ENCODE data around the gene SPRY1. TPM values are rescaled to one million over a fixed set of nuclear protein-coding genes. Genes with fewer than 3 reads are reported as not detected.

Gene SPRY1
- total RNA-seq (2022) (38.5 and 45.5 TPM in 2 replicates), Bru-seq, nascent RNA (percentile 94 among the genes with signal in this experiment), BruChase-seq, experiment 1, labeled RNA remaining after a 6-hour chase (percentile 58 among the genes with signal in this experiment), BruChase-seq, experiment 2, labeled RNA remaining after a 2-hour chase (percentile 68 among the genes with signal in this experiment)
- long read RNA-seq, partial matches to known transcripts = 2 of 24 reads
- long read RNA-seq, other reads (novel, unspliced or antisense) = 14 of 24 reads

- Mint-ChIP-seq H3K36me3 (ENCODE audit: insufficient read depth, unreplicated experiment) (peaks cover 45% of the 10 kb centered on the region), H3K27me3 (ENCODE audit: unreplicated experiment) (no peaks in the 10 kb centered on the region), H3K4me3 (ENCODE audit: low read depth, unreplicated experiment) (peak within 1 kb of the TSS; percentile 82), H3K27ac (ENCODE audit: unreplicated experiment) (peak within 1 kb of the TSS; percentile 87), H3K4me1 (ENCODE audit: low read depth, unreplicated experiment) (peaks cover 6% of the 10 kb centered on the region), H3K9me3 (ENCODE audit: low read depth, unreplicated experiment) (no peaks in the 10 kb centered on the region)
- BruUV-seq (replicated peaks) = no TSS peak
- CTCF ChIA-PET = interaction anchor here (1.4 kb wide), 1 partner anchor 191 kb away, joined by 3 read pairs; no protein-coding TSS in a partner anchor
- intact Hi-C loops (cut with micrococcal nuclease; ENCODE audit: unreplicated experiment) = no loop called here
- TF ChIP-seq, protein P1, sequence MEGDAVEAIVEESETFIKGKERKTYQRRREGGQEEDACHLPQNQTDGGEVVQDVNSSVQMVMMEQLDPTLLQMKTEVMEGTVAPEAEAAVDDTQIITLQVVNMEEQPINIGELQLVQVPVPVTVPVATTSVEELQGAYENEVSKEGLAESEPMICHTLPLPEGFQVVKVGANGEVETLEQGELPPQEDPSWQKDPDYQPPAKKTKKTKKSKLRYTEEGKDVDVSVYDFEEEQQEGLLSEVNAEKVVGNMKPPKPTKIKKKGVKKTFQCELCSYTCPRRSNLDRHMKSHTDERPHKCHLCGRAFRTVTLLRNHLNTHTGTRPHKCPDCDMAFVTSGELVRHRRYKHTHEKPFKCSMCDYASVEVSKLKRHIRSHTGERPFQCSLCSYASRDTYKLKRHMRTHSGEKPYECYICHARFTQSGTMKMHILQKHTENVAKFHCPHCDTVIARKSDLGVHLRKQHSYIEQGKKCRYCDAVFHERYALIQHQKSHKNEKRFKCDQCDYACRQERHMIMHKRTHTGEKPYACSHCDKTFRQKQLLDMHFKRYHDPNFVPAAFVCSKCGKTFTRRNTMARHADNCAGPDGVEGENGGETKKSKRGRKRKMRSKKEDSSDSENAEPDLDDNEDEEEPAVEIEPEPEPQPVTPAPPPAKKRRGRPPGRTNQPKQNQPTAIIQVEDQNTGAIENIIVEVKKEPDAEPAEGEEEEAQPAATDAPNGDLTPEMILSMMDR (IDR thresholded peaks at IDR 0.05; ENCODE audit: unreplicated experiment) = no peak
- peak; percentile 83 for DNase-seq
These were observed at the start of gene SPRY1 for GRCh38 chr4:123396307-123397143. TSS of gene SPRY1 (plus strand) at chr4:123396795. CDS start at chr4:123401592, 4,797 bp downstream.

GRCh38 chr4:123346951-123347350, 49.6 kb upstream of the SPRY1 start:
- DNase-seq = no peak
- BruUV-seq (replicated peaks) = no TSS peak
- CTCF ChIA-PET = no interaction called here

DNA sequence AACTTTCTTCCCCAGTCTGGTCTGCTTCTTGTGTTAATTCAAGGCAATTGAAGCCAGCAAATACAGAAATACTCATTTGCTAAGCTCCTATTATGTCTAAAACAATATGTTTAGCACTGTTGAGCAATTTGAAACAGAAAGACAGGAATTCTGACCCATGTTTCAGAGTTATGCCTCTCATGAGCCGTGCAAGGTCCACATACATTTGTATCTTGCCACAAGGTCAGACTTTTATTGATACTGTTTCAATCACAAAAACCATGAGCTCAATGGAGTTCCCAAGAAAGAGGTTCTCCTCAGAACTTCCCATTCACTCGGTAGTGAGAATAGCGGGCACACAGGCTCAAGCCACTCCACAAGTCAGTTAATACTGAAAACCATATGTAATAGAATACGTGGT, 47.6 kb upstream of the SPRY1 start:
- Mint-ChIP-seq H3K9me3 (ENCODE audit: low read depth, unreplicated experiment) (no peaks in the 10 kb centered on the region), H3K27me3 (ENCODE audit: unreplicated experiment) (no peaks in the 10 kb centered on the region), H3K36me3 (ENCODE audit: insufficient read depth, unreplicated experiment) (no peaks in the 10 kb centered on the region), H3K4me1 (ENCODE audit: low read depth, unreplicated experiment) (peaks cover 8% of the 10 kb centered on the region), H3K4me3 (ENCODE audit: low read depth, unreplicated experiment) (no peak overlapping the region), H3K27ac (ENCODE audit: unreplicated experiment) (no peak overlapping the region)
- TF ChIP-seq, protein P1 (IDR thresholded peaks at IDR 0.05; ENCODE audit: unreplicated experiment) = no peak
- BruUV-seq (replicated peaks) = no TSS peak
- intact Hi-C loops (cut with micrococcal nuclease; ENCODE audit: unreplicated experiment) = no loop called here
- CTCF ChIA-PET = interaction anchor here (1.1 kb wide), 1 partner anchor 302 kb away, joined by 3 read pairs; no protein-coding TSS in a partner anchor
- DNase-seq = no peak

More at GRCh38 chr4:123346951-123347350, 49.6 kb upstream of the SPRY1 start:
- no peaks in the 10 kb centered on the region for H3K36me3 Mint-ChIP-seq (ENCODE audit: insufficient read depth, unreplicated experiment)
- no peak overlapping the region for H3K4me3 Mint-ChIP-seq (ENCODE audit: low read depth, unreplicated experiment)
- peaks cover 8% of the 10 kb centered on the region for H3K4me1 Mint-ChIP-seq (ENCODE audit: low read depth, unreplicated experiment)
- no peak overlapping the region for H3K27ac Mint-ChIP-seq (ENCODE audit: unreplicated experiment)
- TF ChIP-seq, protein P1 (IDR thresholded peaks at IDR 0.05; ENCODE audit: unreplicated experiment) = no peak
- intact Hi-C loops (cut with micrococcal nuclease; ENCODE audit: unreplicated experiment) = no loop called here
- H3K9me3 Mint-ChIP-seq (ENCODE audit: low read depth, unreplicated experiment) = no peaks in the 10 kb centered on the region
- H3K27me3 Mint-ChIP-seq (ENCODE audit: unreplicated experiment) = no peaks in the 10 kb centered on the region

GRCh38 chr4:123349421-123350190, 47.0 kb upstream of the SPRY1 start:
- H3K27ac Mint-ChIP-seq (ENCODE audit: unreplicated experiment) = no peak overlapping the region

More at GRCh38 chr4:123349421-123350190, 47.0 kb upstream of the SPRY1 start:
- TF ChIP-seq, protein P1 (IDR thresholded peaks at IDR 0.05; ENCODE audit: unreplicated experiment) = no peak
- peaks cover 8% of the 10 kb centered on the region for H3K4me1 Mint-ChIP-seq (ENCODE audit: low read depth, unreplicated experiment)
- H3K36me3 Mint-ChIP-seq (ENCODE audit: insufficient read depth, unreplicated experiment) = no peaks in the 10 kb centered on the region
- intact Hi-C loops (cut with micrococcal nuclease; ENCODE audit: unreplicated experiment) = loop anchor here (2.0 kb wide), 2 partner anchors 311 to 763 kb away; no protein-coding TSS in a partner anchor
- H3K4me3 Mint-ChIP-seq (ENCODE audit: low read depth, unreplicated experiment) = no peak overlapping the region
- CTCF ChIA-PET = interaction anchor here (0.8 to 1.1 kb wide), 2 partner anchors 52 to 302 kb away, joined by 3 read pairs; no protein-coding TSS in a partner anchor
- DNase-seq = no peak
- H3K9me3 Mint-ChIP-seq (ENCODE audit: low read depth, unreplicated experiment) = no peaks in the 10 kb centered on the region
- H3K27me3 Mint-ChIP-seq (ENCODE audit: unreplicated experiment) = no peaks in the 10 kb centered on the region
- BruUV-seq (replicated peaks) = no TSS peak

Measured in Calu3 (cell line).